Fibroblast of peridontal ligament (primary cell): ENCODE measurements around the gene RMC1.
"Not testable (repeated sequence)": the region's sequence is repeated elsewhere in the genome, so short reads cannot be mapped to it uniquely, and the experiment has no call there.

Source experiments
- DNase-seq: peaks from one replicate; pipeline ENCODE4 v3.0.0-alpha.2; 2010; ENCODE audit errors: extremely low read depth

RMC1 gene

GRCh38 chr18:23503038-23503962, at the start of gene RMC1:
Gene RMC1, plus strand, starts transcription at chr18:23503511. Its CDS starts 108 bp downstream, at chr18:23503619.
- peak; percentile 85 for DNase-seq

- peak; percentile 59 for DNase-seq
Measured at GRCh38 chr18:23453680-23454058, 49.6 kb upstream of the RMC1 start.

GRCh38 chr18:23456835-23457234, 46.5 kb upstream of the RMC1 start:
- no peak for DNase-seq

GRCh38 chr18:23458830-23459529, 44.3 kb upstream of the RMC1 start:
- DNase-seq = no peak

GRCh38 chr18:23459530-23459921, 43.8 kb upstream of the RMC1 start:
- no peak for DNase-seq

GRCh38 chr18:23460285-23461273, 42.7 kb upstream of the RMC1 start:
- DNase-seq = no peak

GRCh38 chr18:23462876-23463275, 40.4 kb upstream of the RMC1 start:
- no peak for DNase-seq

- no peak for DNase-seq
Measured at GRCh38 chr18:23468753-23469459, 34.4 kb upstream of the RMC1 start.

- DNase-seq = no peak
Measured at GRCh38 chr18:23470620-23471387, 32.5 kb upstream of the RMC1 start.

GRCh38 chr18:23471486-23471885, 31.8 kb upstream of the RMC1 start:
- DNase-seq = no peak

GRCh38 chr18:23479829-23480505, 23.3 kb upstream of the RMC1 start:
- DNase-seq = no peak

- DNase-seq = no peak
Measured at GRCh38 chr18:23484561-23485182, 18.6 kb upstream of the RMC1 start.

- DNase-seq = no peak
Measured at GRCh38 chr18:23485386-23485785, 17.9 kb upstream of the RMC1 start.

- no peak for DNase-seq
Measured at GRCh38 chr18:23487738-23488570, 15.4 kb upstream of the RMC1 start.

- not testable (repeated sequence) for DNase-seq
Measured at GRCh38 chr18:23489586-23489985, 13.7 kb upstream of the RMC1 start.

- no peak for DNase-seq
Measured at GRCh38 chr18:23493654-23494053, 9.7 kb upstream of the RMC1 start.

GRCh38 chr18:23494992-23495391, 8.3 kb upstream of the RMC1 start:
- DNase-seq = no peak

- no peak for DNase-seq
Measured at GRCh38 chr18:23495723-23496440, 7.4 kb upstream of the RMC1 start.
